ENCODE data around the gene NANOS3.
"Not testable (repeated sequence)": the region's sequence is repeated elsewhere in the genome, so short reads cannot be mapped to it uniquely, and the experiment has no call there.

Gene NANOS3

GRCh38 chr19:13843104-13843921, 33.6 kb upstream of the NANOS3 start:
- no peak for DNase-seq

- DNase-seq, result no peak
These were observed 32.8 kb upstream of the NANOS3 start for GRCh38 chr19:13844130-13844631.

- DNase-seq, result peak; percentile 96
These were observed 30.2 kb upstream of the NANOS3 start for GRCh38 chr19:13846557-13847406.

DNA sequence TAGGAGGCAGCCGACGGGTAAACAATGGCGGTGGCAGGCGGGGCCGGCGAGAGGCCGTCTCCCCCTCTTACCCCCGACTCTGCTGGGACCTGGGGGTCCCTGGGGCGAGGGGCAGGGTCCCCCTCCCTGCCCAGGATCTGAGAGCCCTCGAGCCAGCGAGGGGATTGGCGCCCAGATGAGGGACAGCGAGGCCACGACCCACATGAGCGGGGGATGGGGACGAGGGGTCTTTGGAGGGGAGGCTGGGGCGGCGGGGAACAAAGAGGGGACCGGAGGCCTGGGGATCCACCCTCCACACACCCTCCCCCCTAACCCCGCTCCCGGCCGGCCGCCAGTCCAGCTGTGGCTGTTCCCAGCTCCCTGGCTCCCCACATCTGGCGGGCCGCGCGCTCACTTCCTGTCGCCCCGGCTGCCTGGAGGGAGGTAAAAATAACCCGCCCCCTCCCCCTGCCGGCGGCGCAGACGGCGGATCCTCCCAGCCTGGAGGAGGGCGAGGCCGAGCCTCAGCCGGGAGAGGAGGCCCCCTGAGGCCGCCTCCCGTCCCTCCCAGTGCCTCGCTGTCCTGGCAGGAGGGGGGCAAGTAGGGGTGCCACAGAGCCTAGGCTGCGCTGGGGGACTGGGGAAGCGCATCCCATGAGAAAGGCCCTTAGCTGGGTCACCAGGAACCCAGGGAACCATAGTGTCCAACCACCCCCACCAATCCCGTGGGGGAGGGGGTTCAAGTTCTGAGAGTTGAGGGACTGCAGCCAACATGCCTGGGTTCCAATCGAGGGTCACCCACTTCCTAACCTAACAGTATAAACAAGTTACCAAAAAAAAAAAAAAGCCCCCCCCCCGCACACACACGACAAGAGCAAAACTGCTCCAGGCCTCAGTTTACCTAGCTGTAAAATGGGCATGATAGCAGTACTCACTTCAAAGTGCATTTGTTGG, 29.3 kb upstream of the NANOS3 start:
- DNase-seq, result peak; percentile 90

DNA sequence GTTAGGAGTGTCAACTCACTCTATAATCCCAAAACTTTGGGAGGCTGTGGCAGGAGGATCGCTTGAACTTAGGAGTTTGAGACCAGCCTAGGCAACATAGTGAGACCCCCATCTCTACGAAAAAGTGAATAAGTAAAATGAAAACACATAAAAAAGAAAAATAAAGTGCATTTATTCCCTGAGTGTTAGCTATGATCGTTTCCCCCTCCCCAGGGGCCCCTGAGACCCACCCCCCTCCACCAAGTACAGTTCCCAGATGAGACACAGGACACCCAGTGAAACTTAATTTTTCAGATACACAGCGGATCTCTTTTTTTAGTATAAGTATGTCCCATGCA, 28.6 kb upstream of the NANOS3 start:
- no peak for DNase-seq

GRCh38 chr19:13848798-13849676, 27.9 kb upstream of the NANOS3 start:
- no peak for DNase-seq

- peak; percentile 82 for DNase-seq
These were observed 26.7 kb upstream of the NANOS3 start for GRCh38 chr19:13849991-13850909.

- peak; percentile 69 for DNase-seq
These were observed 25.8 kb upstream of the NANOS3 start for GRCh38 chr19:13850910-13851733.

GRCh38 chr19:13851734-13852114, 25.2 kb upstream of the NANOS3 start:
- not testable (repeated sequence) for DNase-seq

DNA sequence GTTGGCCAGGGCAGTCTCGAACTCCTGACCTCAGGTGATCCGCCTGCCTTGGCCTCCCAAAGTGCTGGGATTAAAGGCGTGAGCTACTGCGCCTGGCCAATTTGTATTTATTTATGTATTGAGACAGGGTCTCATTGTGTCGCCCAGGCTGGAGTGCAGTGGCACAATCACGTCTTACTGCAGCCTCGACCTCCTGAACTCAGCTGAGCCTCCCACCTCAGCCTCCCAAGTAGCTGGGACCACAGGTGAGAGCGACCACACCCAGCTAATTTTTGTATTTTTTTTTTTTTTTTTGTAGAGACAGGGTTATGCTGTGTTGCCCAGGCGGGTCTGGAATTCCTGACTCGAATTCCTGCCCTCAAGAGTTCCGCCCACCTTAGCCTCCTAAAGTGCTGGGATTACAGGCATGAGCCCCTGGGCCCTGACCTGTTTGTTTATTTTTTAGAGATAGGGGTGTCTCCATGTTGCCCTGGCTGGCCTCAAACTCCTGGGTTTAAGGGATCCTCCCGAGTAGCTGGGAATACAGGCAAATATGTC, 24.7 kb upstream of the NANOS3 start:
- DNase-seq, result not testable (repeated sequence)

- DNase-seq, result no peak
These were observed 20.4 kb upstream of the NANOS3 start for GRCh38 chr19:13856497-13856896.

- no peak for DNase-seq
These were observed 17.5 kb upstream of the NANOS3 start for GRCh38 chr19:13859361-13859880.

DNA sequence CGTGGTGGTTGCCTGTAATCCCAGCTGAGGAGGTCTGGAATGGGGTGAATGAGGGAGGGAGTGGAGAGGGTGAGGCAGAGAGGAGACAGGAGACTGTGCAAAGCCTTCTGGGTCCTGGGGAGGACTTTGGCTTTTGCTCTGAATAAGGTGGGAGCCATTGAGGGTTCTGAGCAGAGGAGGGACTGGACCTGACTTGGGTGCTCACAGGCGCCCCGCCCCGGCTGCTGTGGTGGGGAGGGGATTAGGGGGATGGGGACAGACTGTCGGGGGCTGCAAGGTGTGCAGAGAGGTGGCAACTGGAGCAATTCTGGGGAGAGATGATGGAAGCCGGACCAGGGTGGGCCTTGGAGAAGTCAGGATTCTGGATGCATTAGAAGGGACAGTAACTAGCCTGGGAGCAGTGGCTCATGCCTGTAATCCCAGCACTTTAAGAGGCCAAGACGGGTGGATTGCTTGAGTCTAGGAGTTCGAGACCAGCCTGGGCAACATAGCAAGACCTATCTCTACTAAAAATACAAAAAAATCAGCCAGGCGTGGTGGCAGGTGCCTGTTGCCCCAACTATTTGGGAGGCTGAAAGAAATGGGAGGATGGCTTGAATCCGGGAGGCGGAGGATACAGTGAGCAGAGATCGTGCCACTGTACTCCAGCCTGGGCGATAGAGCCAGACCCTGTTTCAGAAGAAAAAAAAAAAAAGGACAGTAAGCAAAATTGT, 16.1 kb upstream of the NANOS3 start:
- no peak for DNase-seq

DNA sequence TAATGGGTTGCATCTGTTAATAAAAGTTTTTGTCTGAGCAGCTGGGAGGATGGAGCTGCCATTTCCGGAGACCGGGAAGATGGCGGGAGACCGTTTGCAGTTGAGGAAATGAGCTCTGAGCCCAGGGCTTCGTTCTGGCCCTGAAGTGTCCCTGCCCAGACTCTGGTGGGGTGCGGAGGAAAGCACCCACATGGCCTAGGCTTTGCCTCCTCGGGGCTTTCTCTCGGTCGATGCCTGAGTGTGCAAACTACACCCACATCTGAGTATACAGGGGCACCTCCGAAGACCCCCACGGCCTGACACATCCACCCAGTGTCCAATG, 15.6 kb upstream of the NANOS3 start:
- no peak for DNase-seq

DNA sequence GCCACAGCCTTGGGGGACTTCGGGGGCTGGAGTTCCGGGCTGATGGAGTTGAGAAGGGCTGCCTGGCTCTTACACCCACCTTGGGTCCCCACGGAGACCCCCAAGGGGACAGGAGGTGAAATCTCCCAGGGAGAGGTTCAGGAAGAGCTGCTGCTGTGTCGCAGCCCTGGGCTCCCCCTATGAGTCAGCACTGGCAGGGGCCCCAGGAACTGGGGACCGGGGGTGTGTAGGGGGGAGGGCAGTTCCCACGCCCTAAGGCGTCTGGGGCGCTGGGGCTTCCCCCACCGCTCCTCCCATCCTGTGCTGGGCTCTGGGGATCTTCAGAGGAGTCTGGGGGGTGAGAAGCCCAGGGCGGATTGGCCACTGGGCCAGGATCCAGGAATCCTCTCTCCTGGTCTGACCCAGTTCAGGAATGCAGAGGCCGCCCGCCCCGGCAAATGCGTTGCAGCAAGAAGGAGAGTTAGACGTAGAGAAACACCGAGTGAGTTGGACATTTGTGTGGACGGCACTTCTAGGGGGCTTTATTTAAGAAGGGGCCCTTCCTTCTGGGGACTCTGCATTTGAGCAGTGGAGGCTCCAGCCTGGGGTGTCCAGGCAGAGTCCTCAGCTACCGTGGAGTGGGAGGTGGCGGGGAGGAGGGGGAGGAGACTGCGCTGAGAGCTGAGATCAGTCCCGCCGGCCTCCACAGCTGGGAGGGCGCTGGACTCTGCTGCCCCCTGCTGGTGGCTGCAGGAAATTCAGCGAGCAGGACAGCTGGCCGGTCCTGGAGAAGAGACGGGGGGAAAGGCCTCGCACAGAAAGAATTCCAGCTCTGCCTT, 15.0 kb upstream of the NANOS3 start:
- peak; percentile 92 for DNase-seq

DNA sequence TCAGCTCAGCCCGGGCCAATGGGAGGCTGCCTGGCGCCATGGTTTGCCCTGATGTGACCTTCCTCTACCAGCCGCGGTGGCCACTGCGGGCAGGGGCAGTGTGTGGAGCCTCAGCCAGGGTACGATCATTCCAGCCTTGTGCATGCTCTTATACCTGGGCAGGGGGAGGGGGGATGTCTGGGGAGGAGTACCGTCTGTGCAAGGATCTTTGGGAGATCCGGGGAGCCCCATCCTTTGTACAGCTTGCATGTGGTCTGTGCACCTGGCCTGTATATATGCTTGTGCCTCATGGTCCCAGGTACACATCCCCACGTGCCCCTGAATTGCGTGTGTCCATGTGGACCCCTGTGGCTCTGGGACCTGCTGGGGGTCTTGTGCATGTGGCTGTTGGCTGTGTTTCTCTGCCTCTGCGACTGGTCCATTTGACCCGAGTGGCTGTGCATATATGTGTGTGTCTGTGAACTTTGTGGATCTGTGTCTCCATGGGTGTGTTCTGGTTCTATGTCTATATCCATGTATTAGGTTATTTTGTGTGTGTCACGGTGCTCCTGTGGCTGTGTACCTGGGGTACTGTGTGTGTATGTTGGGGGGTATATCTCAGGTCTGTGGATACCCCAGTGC, 12.8 kb upstream of the NANOS3 start:
- DNase-seq, result no peak

All from stimulated activated CD4-positive, alpha-beta T cell treated with anti-CD3 and anti-CD28 coated beads, Interleukin-15, amount 100 ng/mL, for 24 hours (primary cell).